HEK293 (cell line): ENCODE data around the gene IMMP2L.

Experiments
- CTCF ChIA-PET: fragments of 350-600 bp; formaldehyde crosslinking; extraction: SDS; loops from one replicate; lab custom pipeline; 2021; ENCODE audit warnings: antibody characterized with exemption; lab: Yijun Ruan, JAX
- POLR2A ChIA-PET: fragments of 300-600 bp; formaldehyde crosslinking; extraction: SDS; loops from one replicate; lab custom pipeline; 2020; ENCODE audit warnings: antibody characterized with exemption, inconsistent platforms; lab: Yijun Ruan, JAX
- H3K27ac ChIP-seq: fragments of 200-500 bp; sonication (Bioruptor generic); 2 replicates; pipeline ENCODE4 v1.5.1; 2014; ENCODE audit warnings: low read depth, low read length, control low read depth, inconsistent platforms; ENCODE audit errors: extremely low read depth
- H3K36me3 ChIP-seq, 2 experiments: fragments of 200-500 bp in 1 of 2; sonication (Bioruptor generic) in 1 of 2; 1 replicate in 1 of 2; 2 replicates in 1 of 2; pipeline ENCODE4 v1.5.1; 2014 to 2017; ENCODE audit warnings: inconsistent platforms in 2 of 2, low read length in 2 of 2; ENCODE audit not compliant: control insufficient read depth in 2 of 2, insufficient read depth in 1 of 2
- H3K4me1 ChIP-seq: fragments of 200-500 bp; sonication (Bioruptor generic); 2 replicates; pipeline ENCODE4 v1.5.1; 2014; ENCODE audit warnings: mild to moderate bottlenecking, low read length, inconsistent platforms; ENCODE audit not compliant: control insufficient read depth, insufficient read depth
- H3K4me3 ChIP-seq: 2 replicates; pipeline ENCODE4 v1.5.1; 2011; ENCODE audit warnings: low read depth, mild to moderate bottlenecking, control low read depth, low read length, moderate library complexity
- H3K9me3 ChIP-seq: fragments of 200-500 bp; sonication (Bioruptor generic); 2 replicates; pipeline ENCODE4 v1.5.1; 2014; ENCODE audit warnings: low read depth, low read length, inconsistent platforms; ENCODE audit not compliant: control insufficient read depth, insufficient read depth
- GLI4 ChIP-seq: fragments of 450-650 bp; formaldehyde crosslinking; IDR thresholded peaks from 2 replicates; pipeline ENCODE4 v1.5.1; 2016; ENCODE audit warnings: missing biosample characterization, missing genetic modification characterization
- GLIS1 ChIP-seq: fragments of 450-650 bp; formaldehyde crosslinking; IDR thresholded peaks from 2 replicates; pipeline ENCODE4 v1.5.1; 2016; ENCODE audit warnings: missing biosample characterization, missing genetic modification characterization
- SCRT2 ChIP-seq: fragments of 450-650 bp; formaldehyde crosslinking; IDR thresholded peaks from 2 replicates; pipeline ENCODE4 v1.5.1; 2016; ENCODE audit warnings: missing biosample characterization, missing genetic modification characterization
- SP3 ChIP-seq: fragments of 450-650 bp; formaldehyde crosslinking; IDR thresholded peaks from 2 replicates; pipeline ENCODE4 v1.5.1; 2016; ENCODE audit warnings: missing biosample characterization, missing genetic modification characterization
- TRIM28 ChIP-seq: IDR thresholded peaks from 2 replicates; pipeline ENCODE4 v1.6.1; 2011; ENCODE audit warnings: low read length, control low read depth, borderline replicate concordance
- ZBTB48 ChIP-seq: fragments of 450-650 bp; formaldehyde crosslinking; IDR thresholded peaks from 2 replicates; pipeline ENCODE4 v1.5.1; 2016; ENCODE audit warnings: missing biosample characterization, missing genetic modification characterization
- ZBTB7A ChIP-seq: fragments of 450-650 bp; formaldehyde crosslinking; IDR thresholded peaks from 2 replicates; pipeline ENCODE4 v1.5.1; 2016; ENCODE audit warnings: low read depth, missing biosample characterization, missing genetic modification characterization
- ZIC2 ChIP-seq: fragments of 450-650 bp; formaldehyde crosslinking; IDR thresholded peaks from 2 replicates; pipeline ENCODE4 v1.5.1; 2016; ENCODE audit warnings: missing biosample characterization, missing genetic modification characterization
- ZNF133 ChIP-seq: fragments of 450-650 bp; formaldehyde crosslinking; IDR thresholded peaks from 2 replicates; pipeline ENCODE4 v1.5.1; 2016; ENCODE audit warnings: missing biosample characterization, missing genetic modification characterization
- ZNF157 ChIP-seq: fragments of 450-650 bp; formaldehyde crosslinking; IDR thresholded peaks from 2 replicates; pipeline ENCODE4 v1.5.1; 2016; ENCODE audit warnings: missing biosample characterization, missing genetic modification characterization
- ZNF174 ChIP-seq: fragments of 450-650 bp; formaldehyde crosslinking; IDR thresholded peaks from 2 replicates; pipeline ENCODE4 v1.5.0; 2017; ENCODE audit warnings: missing biosample characterization, mild to moderate bottlenecking, missing genetic modification characterization
- ZNF175 ChIP-seq: fragments of 450-650 bp; formaldehyde crosslinking; IDR thresholded peaks from 2 replicates; pipeline ENCODE4 v1.5.1; 2016; ENCODE audit warnings: missing biosample characterization, missing genetic modification characterization
- ZNF211 ChIP-seq: fragments of 450-650 bp; formaldehyde crosslinking; IDR thresholded peaks from 2 replicates; pipeline ENCODE4 v1.5.1; 2016; ENCODE audit warnings: low read depth, missing biosample characterization, missing genetic modification characterization
- ZNF239 ChIP-seq: fragments of 450-650 bp; formaldehyde crosslinking; IDR thresholded peaks from 2 replicates; pipeline ENCODE4 v1.5.1; 2016; ENCODE audit warnings: missing biosample characterization, missing genetic modification characterization
- ZNF26 ChIP-seq: fragments of 450-650 bp; formaldehyde crosslinking; IDR thresholded peaks from 2 replicates; pipeline ENCODE4 v1.5.1; 2016; ENCODE audit warnings: missing biosample characterization, missing genetic modification characterization
- ZNF350 ChIP-seq: fragments of 450-650 bp; formaldehyde crosslinking; IDR thresholded peaks from 2 replicates; pipeline ENCODE4 v1.5.0; 2017; ENCODE audit warnings: missing biosample characterization, mild to moderate bottlenecking, missing genetic modification characterization
- ZNF366 ChIP-seq: fragments of 450-650 bp; formaldehyde crosslinking; conservative IDR thresholded peaks from 2 replicates; pipeline ENCODE4 v1.5.1; 2016; ENCODE audit warnings: missing biosample characterization, missing genetic modification characterization
- ZNF391 ChIP-seq: fragments of 450-650 bp; formaldehyde crosslinking; IDR thresholded peaks from 2 replicates; pipeline ENCODE4 v1.5.1; 2016; ENCODE audit warnings: low read depth, missing biosample characterization, missing genetic modification characterization, borderline replicate concordance
- ZNF433 ChIP-seq: fragments of 450-650 bp; formaldehyde crosslinking; IDR thresholded peaks from 2 replicates; pipeline ENCODE4 v1.5.1; 2016; ENCODE audit warnings: missing biosample characterization, missing genetic modification characterization, low read depth
- ZNF501 ChIP-seq: fragments of 450-650 bp; formaldehyde crosslinking; IDR thresholded peaks from 2 replicates; pipeline ENCODE4 v1.5.1; 2016; ENCODE audit warnings: missing biosample characterization, missing genetic modification characterization
- ZNF555 ChIP-seq: fragments of 450-650 bp; formaldehyde crosslinking; conservative IDR thresholded peaks from 2 replicates; pipeline ENCODE4 v1.5.1; 2017; ENCODE audit warnings: missing biosample characterization, mild to moderate bottlenecking, missing genetic modification characterization, inconsistent platforms
- ZNF837 ChIP-seq: fragments of 450-650 bp; formaldehyde crosslinking; IDR thresholded peaks from 2 replicates; pipeline ENCODE4 v1.5.1; 2016; ENCODE audit warnings: missing biosample characterization, missing genetic modification characterization
- ZSCAN18 ChIP-seq: fragments of 450-650 bp; formaldehyde crosslinking; IDR thresholded peaks from 2 replicates; pipeline ENCODE4 v1.5.1; 2016; ENCODE audit warnings: missing biosample characterization, missing genetic modification characterization
- TF ChIP-seq, protein P1 (sequence below): fragments of 450-650 bp; formaldehyde crosslinking; IDR thresholded peaks from 2 replicates; pipeline ENCODE4 v1.5.1; 2016; ENCODE audit warnings: missing biosample characterization, missing genetic modification characterization
- TF ChIP-seq, protein P2 (sequence below): fragments of 450-650 bp; formaldehyde crosslinking; IDR thresholded peaks from 2 replicates; pipeline ENCODE4 v1.5.1; 2016; ENCODE audit warnings: missing biosample characterization, missing genetic modification characterization
- TF ChIP-seq, protein P3 (sequence below): fragments of 450-650 bp; formaldehyde crosslinking; IDR thresholded peaks from 2 replicates; pipeline ENCODE4 v1.5.1; 2017; ENCODE audit warnings: missing biosample characterization, missing genetic modification characterization
- TF ChIP-seq, protein P4 (sequence below): fragments of 450-650 bp; formaldehyde crosslinking; IDR thresholded peaks from 2 replicates; pipeline ENCODE4; 2016; ENCODE audit warnings: missing biosample characterization, missing genetic modification characterization

Gene IMMP2L

DNA sequence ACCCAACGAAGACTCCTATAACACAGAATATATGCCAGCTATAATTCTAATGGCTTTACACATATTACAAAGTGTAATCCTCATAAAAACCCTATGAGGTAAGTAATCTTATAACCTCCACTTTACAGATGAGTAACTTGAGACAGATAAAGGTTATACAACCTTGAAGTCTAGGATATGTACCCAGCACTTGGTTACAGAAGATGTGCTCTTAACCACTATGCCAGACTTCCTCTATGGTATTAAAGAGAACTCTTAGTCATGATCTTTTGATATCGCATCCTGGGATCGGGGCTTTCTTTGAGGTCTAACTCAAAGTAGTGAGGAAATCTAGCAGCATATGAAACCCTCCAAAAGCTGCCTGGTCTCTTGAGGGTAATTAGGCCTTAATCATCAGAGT lies 790.6 kb downstream of the IMMP2L start:
- ChIA-PET CTCF (no interaction called here), POLR2A (no interaction called here)
- Histone ChIP-seq H3K9me3 (no peaks in the 10 kb centered on the region), H3K36me3 (no peaks in the 10 kb centered on the region), H3K4me1 (no peaks in the 10 kb centered on the region), H3K27ac (no peak overlapping the region), H3K4me3 (no peak overlapping the region)
- TF ChIP-seq ZIC2 (tag by site-specific recombination) (no peak), ZNF350 (tag by site-specific recombination) (no peak), ZNF433 (no peak), TRIM28 (no peak), ZNF26 (tag by site-specific recombination) (no peak), ZNF239 (no peak), ZNF555 (tag by site-specific recombination) (no peak), ZNF837 (tag by site-specific recombination) (no peak), ZNF211 (tag by site-specific recombination) (no peak), GLIS1 (tag by site-specific recombination) (no peak), SCRT2 (tag by site-specific recombination) (no peak), ZNF501 (tag by site-specific recombination) (no peak), ZNF175 (no peak), SP3 (tag by site-specific recombination) (no peak)
- TF ChIP-seq, protein P1, sequence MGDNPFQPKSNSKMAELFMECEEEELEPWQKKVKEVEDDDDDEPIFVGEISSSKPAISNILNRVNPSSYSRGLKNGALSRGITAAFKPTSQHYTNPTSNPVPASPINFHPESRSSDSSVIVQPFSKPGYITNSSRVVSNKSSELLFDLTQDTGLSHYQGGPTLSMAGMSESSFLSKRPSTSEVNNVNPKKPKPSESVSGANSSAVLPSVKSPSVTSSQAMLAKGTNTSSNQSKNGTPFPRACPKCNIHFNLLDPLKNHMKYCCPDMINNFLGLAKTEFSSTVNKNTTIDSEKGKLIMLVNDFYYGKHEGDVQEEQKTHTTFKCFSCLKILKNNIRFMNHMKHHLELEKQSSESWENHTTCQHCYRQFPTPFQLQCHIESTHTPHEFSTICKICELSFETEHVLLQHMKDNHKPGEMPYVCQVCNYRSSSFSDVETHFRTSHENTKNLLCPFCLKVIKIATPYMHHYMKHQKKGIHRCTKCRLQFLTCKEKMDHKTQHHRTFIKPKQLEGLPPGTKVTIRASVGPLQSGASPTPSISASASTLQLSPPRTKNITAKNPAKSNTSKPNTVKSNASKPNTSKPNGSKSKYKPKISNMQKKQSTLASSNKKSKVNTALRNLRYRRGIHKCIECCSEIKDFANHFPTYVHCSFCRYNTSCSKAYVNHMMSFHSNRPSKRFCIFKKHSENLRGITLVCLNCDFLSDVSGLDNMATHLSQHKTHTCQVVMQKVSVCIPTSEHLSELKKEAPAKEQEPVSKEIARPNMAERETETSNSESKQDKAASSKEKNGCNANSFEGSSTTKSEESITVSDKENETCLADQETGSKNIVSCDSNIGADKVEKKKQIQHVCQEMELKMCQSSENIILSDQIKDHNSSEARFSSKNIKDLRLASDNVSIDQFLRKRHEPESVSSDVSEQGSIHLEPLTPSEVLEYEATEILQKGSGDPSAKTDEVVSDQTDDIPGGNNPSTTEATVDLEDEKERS (tag by site-specific recombination): no peak
- TF ChIP-seq, protein P2, sequence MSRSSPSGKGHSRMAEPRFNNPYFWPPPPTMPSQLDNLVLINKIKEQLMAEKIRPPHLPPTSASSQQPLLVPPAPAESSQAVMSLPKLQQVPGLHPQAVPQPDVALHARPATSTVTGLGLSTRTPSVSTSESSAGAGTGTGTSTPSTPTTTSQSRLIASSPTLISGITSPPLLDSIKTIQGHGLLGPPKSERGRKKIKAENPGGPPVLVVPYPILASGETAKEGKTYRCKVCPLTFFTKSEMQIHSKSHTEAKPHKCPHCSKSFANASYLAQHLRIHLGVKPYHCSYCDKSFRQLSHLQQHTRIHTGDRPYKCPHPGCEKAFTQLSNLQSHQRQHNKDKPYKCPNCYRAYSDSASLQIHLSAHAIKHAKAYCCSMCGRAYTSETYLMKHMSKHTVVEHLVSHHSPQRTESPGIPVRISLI (tag by site-specific recombination): no peak
- TF ChIP-seq, protein P3, sequence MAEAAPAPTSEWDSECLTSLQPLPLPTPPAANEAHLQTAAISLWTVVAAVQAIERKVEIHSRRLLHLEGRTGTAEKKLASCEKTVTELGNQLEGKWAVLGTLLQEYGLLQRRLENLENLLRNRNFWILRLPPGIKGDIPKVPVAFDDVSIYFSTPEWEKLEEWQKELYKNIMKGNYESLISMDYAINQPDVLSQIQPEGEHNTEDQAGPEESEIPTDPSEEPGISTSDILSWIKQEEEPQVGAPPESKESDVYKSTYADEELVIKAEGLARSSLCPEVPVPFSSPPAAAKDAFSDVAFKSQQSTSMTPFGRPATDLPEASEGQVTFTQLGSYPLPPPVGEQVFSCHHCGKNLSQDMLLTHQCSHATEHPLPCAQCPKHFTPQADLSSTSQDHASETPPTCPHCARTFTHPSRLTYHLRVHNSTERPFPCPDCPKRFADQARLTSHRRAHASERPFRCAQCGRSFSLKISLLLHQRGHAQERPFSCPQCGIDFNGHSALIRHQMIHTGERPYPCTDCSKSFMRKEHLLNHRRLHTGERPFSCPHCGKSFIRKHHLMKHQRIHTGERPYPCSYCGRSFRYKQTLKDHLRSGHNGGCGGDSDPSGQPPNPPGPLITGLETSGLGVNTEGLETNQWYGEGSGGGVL (tag by site-specific recombination): no peak

GRCh38 chr7:110767550-110768110 lies 794.7 kb downstream of the IMMP2L start:
- CTCF ChIA-PET: no interaction called here
- H3K27ac ChIP-seq: no peak overlapping the region
- TF ChIP-seq, protein P4, sequence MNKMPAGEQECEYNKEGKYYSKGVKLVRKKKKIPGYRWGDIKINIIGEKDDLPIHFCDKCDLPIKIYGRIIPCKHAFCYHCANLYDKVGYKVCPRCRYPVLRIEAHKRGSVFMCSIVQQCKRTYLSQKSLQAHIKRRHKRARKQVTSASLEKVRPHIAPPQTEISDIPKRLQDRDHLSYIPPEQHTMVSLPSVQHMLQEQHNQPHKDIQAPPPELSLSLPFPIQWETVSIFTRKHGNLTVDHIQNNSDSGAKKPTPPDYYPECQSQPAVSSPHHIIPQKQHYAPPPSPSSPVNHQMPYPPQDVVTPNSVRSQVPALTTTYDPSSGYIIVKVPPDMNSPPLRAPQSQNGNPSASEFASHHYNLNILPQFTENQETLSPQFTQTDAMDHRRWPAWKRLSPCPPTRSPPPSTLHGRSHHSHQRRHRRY (tag by site-specific recombination): no peak
- TF ChIP-seq SCRT2 (tag by site-specific recombination): no peak
- no peak for TF ChIP-seq ZBTB48 (tag by site-specific recombination)
- no peak for TF ChIP-seq ZNF174 (tag by site-specific recombination)
- no peak for TF ChIP-seq ZNF366 (tag by site-specific recombination)
- TF ChIP-seq ZSCAN18 (tag by site-specific recombination): no peak
- no peak for TF ChIP-seq ZNF391
- TF ChIP-seq GLI4 (tag by site-specific recombination): no peak
- no peak for TF ChIP-seq ZNF501 (tag by site-specific recombination)
- no peak for TF ChIP-seq ZNF157 (tag by site-specific recombination)
- no peak for TF ChIP-seq ZBTB7A (tag by site-specific recombination)
- no peak for TF ChIP-seq ZNF133 (tag by site-specific recombination)

More at GRCh38 chr7:110767550-110768110, 794.7 kb downstream of the IMMP2L start:
- POLR2A ChIA-PET: no interaction called here
- no peaks in the 10 kb centered on the region for H3K36me3 ChIP-seq
- H3K4me1 ChIP-seq: no peaks in the 10 kb centered on the region
- no peaks in the 10 kb centered on the region for H3K9me3 ChIP-seq
- H3K4me3 ChIP-seq: no peak overlapping the region
